Smooth muscle cell (in vitro differentiated cells): ENCODE data around the gene DOK3. TPM values are rescaled to one million over a fixed set of nuclear protein-coding genes. Genes with fewer than 3 reads are reported as not detected.
A peak's percentile ranks its signal among the peaks of the same experiment; 100 is the strongest.

Experiments used
- DNase-seq: peaks from one replicate; lab custom pipeline; 2025; ENCODE audit not compliant: unreplicated experiment; lab: John Stamatoyannopoulos, UW
- H2AFZ ChIP-seq: fragments of 200-600 bp; sonication (generic); 2 replicates; pipeline ENCODE4 v1.6.0; 2016; ENCODE audit warnings: antibody characterized with exemption, low read depth, mild to moderate bottlenecking
- H3F3A ChIP-seq: fragments of 200-600 bp; sonication (generic); 2 replicates; pipeline ENCODE4 v1.6.0; 2017; ENCODE audit warnings: antibody characterized with exemption, low read depth
- H3K27ac ChIP-seq: fragments of 200-600 bp; sonication (generic); 2 replicates; pipeline ENCODE4 v1.5.1; 2016; ENCODE audit warnings: low read depth, mild to moderate bottlenecking
- H3K27me3 ChIP-seq: fragments of 200-600 bp; sonication (generic); 2 replicates; pipeline ENCODE4 v1.6.1; 2016; ENCODE audit warnings: low read depth, mild to moderate bottlenecking
- H3K36me3 ChIP-seq: fragments of 200-600 bp; sonication (generic); 2 replicates; pipeline ENCODE4 v1.5.1; 2016; ENCODE audit warnings: low read depth
- H3K4me1 ChIP-seq: fragments of 200-600 bp; sonication (generic); 2 replicates; pipeline ENCODE4 v1.5.1; 2016; ENCODE audit warnings: low read depth
- H3K4me2 ChIP-seq: fragments of 200-600 bp; sonication (generic); 2 replicates; pipeline ENCODE4 v1.6.0; 2016; ENCODE audit warnings: mild to moderate bottlenecking
- H3K4me3 ChIP-seq: fragments of 200-600 bp; sonication (generic); 2 replicates; pipeline ENCODE4 v1.5.1; 2016; ENCODE audit warnings: mild to moderate bottlenecking
- H3K79me2 ChIP-seq: fragments of 200-600 bp; sonication (generic); 2 replicates; pipeline ENCODE4 v1.6.0; 2016; ENCODE audit warnings: low read depth, mild to moderate bottlenecking
- H3K9ac ChIP-seq: fragments of 200-600 bp; sonication (generic); 2 replicates; pipeline ENCODE4 v1.6.0; 2016; ENCODE audit warnings: low read depth
- H3K9me3 ChIP-seq: fragments of 200-600 bp; sonication (generic); replicated peaks from 2 replicates; pipeline ENCODE4 v1.5.1; 2016; ENCODE audit warnings: low read depth
- H4K20me1 ChIP-seq: fragments of 200-600 bp; sonication (generic); 2 replicates; pipeline ENCODE4 v1.6.0; 2016; ENCODE audit warnings: low read depth
- CTCF ChIP-seq: fragments of 200-600 bp; sonication (generic); IDR thresholded peaks from 2 replicates; pipeline ENCODE4 v1.5.1; 2017; ENCODE audit warnings: borderline replicate concordance, mild to moderate bottlenecking, antibody characterized with exemption; ENCODE audit not compliant: insufficient read depth, poor library complexity, severe bottlenecking
- WGBS: methylation state at CpG from one replicate; pipeline ENCODE4 v1.1.7; 2016; ENCODE audit warnings: low lambda C conversion rate; 5-methylcytosine and 5-hydroxymethylcytosine counted together
- polyA plus RNA-seq: library from polyadenylated mRNA; unstranded; fragments of >200 nt; fragmentation: Nextera tagmentation; extraction: Ambion mirVana; gene quantifications from 2 replicates; pipeline ENCODE4 v1.2.1, GENCODE V29; 2016
- total RNA-seq: library from RNA; depleted of rRNA; stranded (reverse); fragments of >200 nt; gene quantifications from 2 replicates; pipeline ENCODE4 v1.2.3, GENCODE V29; 2014

DOK3 gene
- total and polyA plus RNA-seq, 2 experiments from 2014 or later: 0.58 to 1.4 TPM

- Histone ChIP-seq H3K9ac (peak overlapping the region; percentile 34), H3K36me3 (no peaks in the 10 kb centered on the region), H3K4me3 (no peak overlapping the region), H3K27me3 (no peaks in the 10 kb centered on the region), H3K27ac (peak overlapping the region; percentile 87), H3K4me1 (peaks cover 18% of the 10 kb centered on the region), H3K79me2 (no peaks in the 10 kb centered on the region), H3F3A (peaks cover 39% of the 10 kb centered on the region), H3K4me2 (no peak overlapping the region), H2AFZ (no peak overlapping the region), H3K9me3 (no peaks in the 10 kb centered on the region), H4K20me1 (peaks cover 87% of the 10 kb centered on the region)
- DNase-seq: no peak
- 89% methylated on average over 17 of the region's 20 CpGs for WGBS
- TF ChIP-seq CTCF: no peak
Measured at GRCh38 chr5:177457852-177458681, 51.6 kb downstream of the DOK3 start.

DNA sequence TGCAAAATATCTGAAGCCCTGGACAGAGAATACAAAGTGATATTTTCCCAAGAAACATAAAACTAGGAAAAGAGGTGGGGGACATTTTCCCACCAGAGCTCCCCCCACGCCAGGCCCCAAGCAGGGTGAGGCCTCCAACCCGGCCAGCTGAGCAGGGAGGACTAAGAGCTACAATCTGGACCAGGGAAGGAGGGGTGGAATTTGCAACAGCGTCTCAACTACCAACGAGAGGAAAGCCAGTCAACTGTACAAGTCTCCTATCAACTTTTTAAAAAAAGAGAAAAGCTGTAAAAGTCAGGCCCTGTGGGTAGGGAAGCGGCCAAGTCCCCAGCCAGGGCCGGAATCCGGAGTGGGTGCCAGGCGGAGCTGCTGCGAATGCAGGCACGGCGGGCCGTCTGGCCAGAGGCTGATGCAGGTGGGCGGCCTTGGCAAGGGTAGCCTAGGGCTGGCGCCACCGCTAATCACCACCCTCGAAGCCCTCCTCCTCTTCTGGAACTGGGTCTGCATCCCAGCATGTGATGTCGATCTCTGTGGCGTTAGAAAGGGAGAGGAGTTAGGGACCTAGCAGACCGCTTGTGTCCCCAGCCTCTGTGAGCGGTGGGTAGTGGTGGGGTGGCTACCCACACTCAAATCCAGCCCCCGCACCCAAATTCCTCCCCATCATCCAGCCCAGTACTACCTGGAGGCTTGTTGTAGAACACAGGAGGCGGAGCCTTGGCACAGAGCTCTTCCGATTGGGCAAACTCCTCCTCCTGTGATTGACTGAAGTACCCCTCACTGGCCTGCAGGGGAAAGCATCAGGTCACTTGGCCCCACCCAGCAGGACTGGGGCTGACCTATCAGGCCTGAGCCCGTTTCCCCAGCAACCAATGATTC, 52.4 kb downstream of the DOK3 start:
- Histone ChIP-seq H3F3A (peaks cover 39% of the 10 kb centered on the region), H3K4me2 (peak overlapping the region; percentile 26), H3K4me3 (no peak overlapping the region), H3K79me2 (no peaks in the 10 kb centered on the region), H3K4me1 (peaks cover 18% of the 10 kb centered on the region), H3K9me3 (no peaks in the 10 kb centered on the region), H3K27me3 (no peaks in the 10 kb centered on the region), H2AFZ (no peak overlapping the region), H4K20me1 (peaks cover 84% of the 10 kb centered on the region), H3K36me3 (no peaks in the 10 kb centered on the region), H3K27ac (peak overlapping the region; percentile 43), H3K9ac (no peak overlapping the region)
- peak; percentile 47 for TF ChIP-seq CTCF
- WGBS: 89% methylated on average over 24 of the region's 24 CpGs
- DNase-seq: no peak

- TF ChIP-seq CTCF: no peak
- H3F3A ChIP-seq: peaks cover 36% of the 10 kb centered on the region
- DNase-seq: no peak
- H3K9me3 ChIP-seq: no peaks in the 10 kb centered on the region
- no peak overlapping the region for H3K4me3 ChIP-seq
- peak overlapping the region; percentile 43 for H3K27ac ChIP-seq
- H2AFZ ChIP-seq: no peak overlapping the region
- WGBS: 73% methylated on average over 8 of the region's 12 CpGs
- no peaks in the 10 kb centered on the region for H3K27me3 ChIP-seq
- peaks cover 78% of the 10 kb centered on the region for H4K20me1 ChIP-seq
- peak overlapping the region; percentile 26 for H3K4me2 ChIP-seq
- no peak overlapping the region for H3K9ac ChIP-seq
- peaks cover 18% of the 10 kb centered on the region for H3K4me1 ChIP-seq
- no peaks in the 10 kb centered on the region for H3K79me2 ChIP-seq
- no peaks in the 10 kb centered on the region for H3K36me3 ChIP-seq
Measured at GRCh38 chr5:177456591-177456964, 53.0 kb downstream of the DOK3 start.
